ENCODE measurements around the gene KRTAP13-1. TPM values are rescaled to one million over a fixed set of nuclear protein-coding genes. Genes with fewer than 3 reads are reported as not detected.

Gene KRTAP13-1
- total RNA-seq, 1 experiment from 2014 or later: not detected

DNA sequence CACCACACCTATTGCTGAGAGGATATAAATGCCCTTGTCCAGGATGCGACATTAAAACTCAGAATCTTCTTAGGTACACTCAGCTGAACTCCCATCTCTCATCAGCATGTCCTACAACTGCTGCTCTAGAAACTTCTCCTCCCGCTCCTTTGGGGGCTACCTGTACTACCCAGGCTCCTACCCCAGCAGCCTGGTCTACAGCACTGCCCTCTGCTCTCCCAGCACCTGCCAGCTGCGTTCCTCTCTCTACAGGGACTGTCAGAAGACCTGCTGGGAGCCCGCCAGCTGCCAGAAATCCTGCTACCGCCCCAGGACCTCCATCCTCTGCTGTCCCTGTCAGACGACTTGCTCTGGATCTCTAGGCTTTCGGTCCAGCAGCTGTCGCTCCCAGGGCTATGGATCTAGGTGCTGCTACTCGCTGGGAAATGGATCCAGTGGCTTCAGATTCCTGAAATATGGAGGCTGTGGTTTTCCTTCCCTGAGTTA is 34.4 kb downstream of the KRTAP13-1 start, which contains the start of gene KRTAP13-4:
Gene KRTAP13-4 (plus strand): TSS at position 51 of the 486 bp plus-strand sequence. CDS start 56 bp downstream, at position 107.
- Histone ChIP-seq H3K4me3 (no peak within 1 kb of the TSS), H3K27me3 (replicated peaks) (no peaks in the 10 kb centered on the region), H3K4me1 (replicated peaks) (no peaks in the 10 kb centered on the region), H3K9me3 (replicated peaks) (no peaks in the 10 kb centered on the region), H3K36me3 (no peaks in the 10 kb centered on the region), H3K27ac (no peak within 1 kb of the TSS)
- no peak for DNase-seq (ENCODE audit: low read depth in 1 of 2, low spot score in 2 of 2)

DNA sequence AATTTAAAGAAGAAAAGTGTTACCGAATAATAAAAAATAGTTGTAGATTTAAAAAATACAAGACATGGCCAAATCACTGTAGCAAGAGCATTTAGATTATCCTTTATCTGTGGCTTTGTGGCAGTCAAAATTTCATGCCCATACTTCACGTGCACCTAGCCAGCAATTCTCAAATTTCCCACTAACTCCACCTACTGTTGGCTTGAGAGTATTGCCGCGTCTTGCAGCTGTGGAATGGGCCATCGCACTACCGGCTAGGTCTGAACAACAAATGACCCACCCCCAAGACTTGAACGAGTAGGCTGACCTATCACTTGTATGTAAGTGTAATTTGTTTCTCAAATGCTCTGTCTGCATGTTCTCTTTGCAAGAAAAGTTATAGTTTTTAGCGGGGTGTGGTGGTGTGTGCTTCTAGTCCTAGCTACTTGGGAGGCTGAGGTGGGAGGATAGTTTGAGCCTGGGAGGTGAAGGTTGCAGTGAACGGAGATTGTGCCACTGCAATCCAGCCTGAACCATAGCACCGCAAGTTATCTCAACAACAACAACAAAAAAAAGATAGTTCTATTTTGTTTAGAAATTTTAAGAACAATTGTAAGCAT is 38.3 kb downstream of the KRTAP13-1 start:
- Histone ChIP-seq H3K9me3 (replicated peaks) (no peaks in the 10 kb centered on the region), H3K27me3 (replicated peaks) (no peaks in the 10 kb centered on the region; the same call in 1 of the 2 replicates), H3K36me3 (no peaks in the 10 kb centered on the region), H3K27ac (no peak overlapping the region), H3K4me1 (replicated peaks) (no peaks in the 10 kb centered on the region), H3K4me3 (no peak overlapping the region)
- DNase-seq (ENCODE audit: low read depth in 1 of 2, low spot score in 2 of 2): peak in 1 of 2 experiments; percentile 13

DNA sequence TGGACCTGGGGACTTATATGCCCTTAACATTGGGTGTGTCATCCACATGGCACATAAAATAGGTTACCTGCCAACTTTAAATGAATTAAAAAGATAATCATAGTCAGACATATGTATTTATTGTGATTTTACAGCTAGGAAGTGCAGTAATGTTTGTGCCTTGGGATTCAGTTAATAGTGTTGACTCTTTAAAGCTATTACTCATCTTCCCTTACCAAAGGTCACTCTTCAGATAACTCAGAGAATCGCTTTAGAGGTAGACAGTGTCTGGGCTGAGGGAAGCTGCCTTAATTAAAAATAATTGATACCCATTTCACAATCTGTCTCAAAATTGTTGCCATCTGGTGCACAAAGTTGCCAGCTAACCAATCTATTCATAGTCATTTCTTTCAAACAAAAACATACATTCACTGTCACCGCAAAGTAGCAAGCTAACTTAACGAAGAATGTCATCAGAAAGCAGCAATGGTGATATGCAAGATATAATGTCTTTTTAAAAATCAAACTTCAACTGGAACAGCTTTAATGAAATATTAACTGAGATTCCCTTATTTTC is 41.3 kb downstream of the KRTAP13-1 start:
- no peaks in the 10 kb centered on the region for H3K36me3 ChIP-seq

DNA sequence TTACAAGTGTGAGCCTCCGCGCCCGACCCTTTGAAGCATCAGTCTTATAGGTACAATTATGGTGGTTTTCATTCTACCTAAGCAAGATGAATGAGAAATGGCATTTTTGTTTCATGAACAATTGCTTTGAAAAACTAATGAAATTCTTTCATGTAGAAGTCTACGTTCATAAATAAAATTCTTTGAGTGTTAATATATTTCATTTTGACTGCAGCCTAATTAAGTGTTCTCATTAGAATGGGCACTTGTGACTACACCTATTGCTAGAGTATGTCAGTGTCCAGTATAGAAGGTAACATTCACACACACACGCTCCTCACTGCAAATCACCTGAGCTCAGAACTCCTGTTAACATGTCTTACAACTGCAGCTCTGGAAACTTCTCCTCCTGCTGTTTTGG is 44.1 kb downstream of the KRTAP13-1 start, which contains the start of gene KRTAP15-1:
Gene KRTAP15-1 (plus strand): TSS at position 301 of the 400 bp plus-strand sequence. CDS start 53 bp downstream, at position 354.
- Histone ChIP-seq H3K4me1 (replicated peaks) (no peaks in the 10 kb centered on the region), H3K9me3 (replicated peaks) (no peaks in the 10 kb centered on the region), H3K27me3 (replicated peaks) (no peaks in the 10 kb centered on the region; the same call in 1 of the 2 replicates), H3K4me3 (no peak within 1 kb of the TSS), H3K27ac (no peak within 1 kb of the TSS), H3K36me3 (no peaks in the 10 kb centered on the region)
- no peak for DNase-seq (ENCODE audit: low read depth in 1 of 2, low spot score in 2 of 2)

More for the DNA sequence above, 41.3 kb downstream of the KRTAP13-1 start:
- H3K9me3 ChIP-seq (replicated peaks): no peaks in the 10 kb centered on the region
- no peak for DNase-seq (ENCODE audit: low read depth in 1 of 2, low spot score in 2 of 2)
- no peaks in the 10 kb centered on the region; the same call in 1 of the 2 replicates for H3K27me3 ChIP-seq (replicated peaks)
- no peak overlapping the region for H3K4me3 ChIP-seq
- no peaks in the 10 kb centered on the region for H3K4me1 ChIP-seq (replicated peaks)
- H3K27ac ChIP-seq: no peak overlapping the region

DNA sequence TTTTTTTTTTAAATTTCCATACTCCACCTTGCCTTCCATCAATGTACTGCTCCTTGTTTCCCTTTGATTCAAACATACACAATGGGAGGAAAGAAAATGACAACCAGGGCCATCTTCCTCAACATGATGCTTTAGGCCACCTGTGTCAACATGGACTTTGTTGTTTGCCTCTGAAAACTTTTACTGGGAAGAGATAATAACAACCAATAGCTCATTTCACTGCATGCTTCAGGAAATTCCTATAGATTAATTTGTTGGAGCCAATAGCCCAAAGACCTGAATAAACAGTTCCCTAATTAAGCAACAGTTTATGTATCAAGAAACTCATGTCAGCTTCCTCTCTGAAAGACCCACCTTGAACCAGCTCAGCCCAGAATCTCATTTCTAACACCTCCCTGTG is 47.4 kb downstream of the KRTAP13-1 start:
- DNase-seq (ENCODE audit: low read depth in 1 of 2, low spot score in 2 of 2): no peak
- Histone ChIP-seq H3K27ac (no peak overlapping the region), H3K9me3 (replicated peaks) (no peaks in the 10 kb centered on the region), H3K4me3 (no peak overlapping the region), H3K27me3 (replicated peaks) (no peaks in the 10 kb centered on the region; the same call in 1 of the 2 replicates), H3K4me1 (replicated peaks) (no peaks in the 10 kb centered on the region), H3K36me3 (no peaks in the 10 kb centered on the region)

DNA sequence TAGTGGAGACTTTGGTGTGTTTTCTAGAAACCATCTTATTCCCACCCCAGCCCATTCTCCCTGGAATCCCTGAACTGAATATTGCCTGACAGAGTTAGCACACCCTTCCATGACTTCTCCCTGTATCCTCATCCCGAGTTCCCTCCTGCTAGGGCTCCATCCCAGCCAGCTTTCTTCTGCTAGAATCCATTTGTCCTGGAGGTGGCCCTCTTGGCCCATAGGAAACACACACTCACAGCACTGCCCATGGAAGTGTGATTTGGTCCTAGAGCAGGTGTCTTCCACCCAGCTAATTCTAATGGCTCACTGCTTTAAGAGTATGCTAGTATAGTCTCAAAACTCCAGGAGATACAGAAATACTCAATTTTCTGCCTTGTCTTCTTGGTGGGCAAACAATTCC is 48.4 kb downstream of the KRTAP13-1 start:
- Histone ChIP-seq H3K36me3 (no peaks in the 10 kb centered on the region), H3K4me1 (replicated peaks) (no peaks in the 10 kb centered on the region), H3K27ac (no peak overlapping the region), H3K9me3 (replicated peaks) (no peaks in the 10 kb centered on the region), H3K27me3 (replicated peaks) (no peaks in the 10 kb centered on the region; the same call in 1 of the 2 replicates), H3K4me3 (no peak overlapping the region)
- DNase-seq (ENCODE audit: low read depth in 1 of 2, low spot score in 2 of 2): no peak

Other genes with a start within 250 kb of the KRTAP13-1 start
- not detected in 2 replicates for gene CLDN17, start 229.2 kb upstream of the KRTAP13-1 start, total RNA-seq (2014; rRNA removed; shearing (Covaris generic))
- gene CLDN8, start 179.9 kb upstream of the KRTAP13-1 start, total RNA-seq (2014; rRNA removed; shearing (Covaris generic)): not detected in 2 replicates
- gene KRTAP24-1, start 113.1 kb upstream of the KRTAP13-1 start, total RNA-seq (2014; rRNA removed; shearing (Covaris generic)): not detected in 2 replicates
- gene KRTAP25-1, start 106.5 kb upstream of the KRTAP13-1 start, total RNA-seq (2014; rRNA removed; shearing (Covaris generic)): not detected in 2 replicates
- gene KRTAP26-1, start 75.7 kb upstream of the KRTAP13-1 start, total RNA-seq (2014; rRNA removed; shearing (Covaris generic)): not detected in 2 replicates
- gene KRTAP27-1, start 58.3 kb upstream of the KRTAP13-1 start, total RNA-seq (2014; rRNA removed; shearing (Covaris generic)): not detected in 2 replicates
- not detected in 2 replicates for gene KRTAP23-1, start 47.4 kb upstream of the KRTAP13-1 start, total RNA-seq (2014; rRNA removed; shearing (Covaris generic))
- gene KRTAP13-2, start 23.8 kb upstream of the KRTAP13-1 start, total RNA-seq (2014; rRNA removed; shearing (Covaris generic)): not detected in 2 replicates
- gene KRTAP13-3, start 29.9 kb downstream of the KRTAP13-1 start, total RNA-seq (2014; rRNA removed; shearing (Covaris generic)): not detected in 2 replicates
- not detected in 2 replicates for gene KRTAP13-4, start 34.2 kb downstream of the KRTAP13-1 start, total RNA-seq (2014; rRNA removed; shearing (Covaris generic))
- not detected in 2 replicates for gene KRTAP15-1, start 44.2 kb downstream of the KRTAP13-1 start, total RNA-seq (2014; rRNA removed; shearing (Covaris generic))
- not detected in 2 replicates for gene KRTAP19-1, start 84.3 kb downstream of the KRTAP13-1 start, total RNA-seq (2014; rRNA removed; shearing (Covaris generic))
- not detected in 2 replicates for gene KRTAP19-2, start 91.4 kb downstream of the KRTAP13-1 start, total RNA-seq (2014; rRNA removed; shearing (Covaris generic))
- not detected in 2 replicates for gene KRTAP19-3, start 96.0 kb downstream of the KRTAP13-1 start, total RNA-seq (2014; rRNA removed; shearing (Covaris generic))
- not detected in 2 replicates for gene KRTAP19-4, start 101.1 kb downstream of the KRTAP13-1 start, total RNA-seq (2014; rRNA removed; shearing (Covaris generic))
- gene KRTAP19-5, start 106.1 kb downstream of the KRTAP13-1 start, total RNA-seq (2014; rRNA removed; shearing (Covaris generic)): not detected in 2 replicates
- not detected in 2 replicates for gene KRTAP19-6, start 145.8 kb downstream of the KRTAP13-1 start, total RNA-seq (2014; rRNA removed; shearing (Covaris generic))
- gene KRTAP19-7, start 165.3 kb downstream of the KRTAP13-1 start, total RNA-seq (2014; rRNA removed; shearing (Covaris generic)): not detected in 2 replicates
- not detected in 2 replicates for gene KRTAP22-2, start 194.4 kb downstream of the KRTAP13-1 start, total RNA-seq (2014; rRNA removed; shearing (Covaris generic))
- not detected in 2 replicates for gene KRTAP6-3, start 196.4 kb downstream of the KRTAP13-1 start, total RNA-seq (2014; rRNA removed; shearing (Covaris generic))
- gene KRTAP6-2, start 202.9 kb downstream of the KRTAP13-1 start, total RNA-seq (2014; rRNA removed; shearing (Covaris generic)): not detected in 2 replicates
- not detected in 2 replicates for gene KRTAP22-1, start 205.1 kb downstream of the KRTAP13-1 start, total RNA-seq (2014; rRNA removed; shearing (Covaris generic))
- gene KRTAP6-1, start 217.9 kb downstream of the KRTAP13-1 start, total RNA-seq (2014; rRNA removed; shearing (Covaris generic)): not detected in 2 replicates
- gene KRTAP20-1, start 220.4 kb downstream of the KRTAP13-1 start, total RNA-seq (2014; rRNA removed; shearing (Covaris generic)): not detected in 2 replicates
- gene KRTAP20-4, start 224.6 kb downstream of the KRTAP13-1 start, total RNA-seq (2014; rRNA removed; shearing (Covaris generic)): not detected in 2 replicates
- not detected in 2 replicates for gene KRTAP20-2, start 239.2 kb downstream of the KRTAP13-1 start, total RNA-seq (2014; rRNA removed; shearing (Covaris generic))
- gene KRTAP20-3, start 246.8 kb downstream of the KRTAP13-1 start, total RNA-seq (2014; rRNA removed; shearing (Covaris generic)): not detected in 2 replicates